HepG2 (cell line): Measurements from ENCODE around the gene GRK3.
"Not testable (repeated sequence)": the region's sequence is repeated elsewhere in the genome, so short reads cannot be mapped to it uniquely, and the experiment has no call there.

Experiments used
- ATF3 ChIP-seq: sonication (generic); formaldehyde crosslinking; IDR thresholded peaks from 2 replicates; pipeline ENCODE4 v1.4.0; 2020; ENCODE audit warnings: missing genetic modification reagents
- CHD2 ChIP-seq: IDR thresholded peaks from 2 replicates; pipeline ENCODE4 v1.6.1; 2011; ENCODE audit warnings: low read depth, low read length, improper control_type of control experiment
- HNF4G ChIP-seq, 2 experiments: sonication (generic) in 1 of 2; formaldehyde crosslinking in 1 of 2; IDR thresholded peaks; 2 replicates each; pipeline versions ENCODE4 v1.4.0 to v1.6.1; 2011 to 2020; ENCODE audit warnings: borderline replicate concordance in 2 of 2, low read depth in 2 of 2, mild to moderate bottlenecking in 2 of 2, low read length in 1 of 2, missing genetic modification reagents in 1 of 2, moderate library complexity in 1 of 2
- MYNN ChIP-seq: sonication (generic); formaldehyde crosslinking; IDR thresholded peaks from 2 replicates; pipeline ENCODE4 v1.4.0; 2020; ENCODE audit warnings: mild to moderate bottlenecking, low read depth, missing genetic modification reagents
- POLR2A ChIP-seq, 2 experiments: IDR thresholded peaks; 2 replicates each; pipeline ENCODE4 v1.6.1; 2011; ENCODE audit warnings: low read depth in 2 of 2, low read length in 2 of 2, mild to moderate bottlenecking in 1 of 2, moderate library complexity in 1 of 2; ENCODE audit not compliant: insufficient read depth in 1 of 2
- ZBTB1 ChIP-seq: sonication (generic); formaldehyde crosslinking; IDR thresholded peaks from 2 replicates; pipeline ENCODE4 v1.4.0; 2020; ENCODE audit warnings: missing genetic modification reagents, borderline replicate concordance
- ZNF747 ChIP-seq: sonication (generic); formaldehyde crosslinking; IDR thresholded peaks from 2 replicates; pipeline ENCODE4 v1.8.1; 2023; ENCODE audit warnings: missing genetic modification reagents, mild to moderate bottlenecking, borderline replicate concordance
- ZNF749 ChIP-seq: sonication (generic); formaldehyde crosslinking; IDR thresholded peaks from 2 replicates; pipeline ENCODE4 v1.8.0; 2022; ENCODE audit warnings: mild to moderate bottlenecking, missing genetic modification reagents, moderate library complexity, borderline replicate concordance
- ZNF776 ChIP-seq: sonication (generic); formaldehyde crosslinking; IDR thresholded peaks from 2 replicates; pipeline ENCODE4 v1.4.0; 2020; ENCODE audit warnings: mild to moderate bottlenecking, missing genetic modification reagents
- TF ChIP-seq, protein P1 (sequence below), 2 experiments: fragments of 450-650 bp in 1 of 2; sonication (generic) in 1 of 2; formaldehyde crosslinking in 1 of 2; IDR thresholded peaks; 2 replicates each; pipeline versions ENCODE4 v1.6.1 to v1.8.0; 2016 to 2022; ENCODE audit warnings: antibody characterized with exemption in 1 of 2, mild to moderate bottlenecking in 1 of 2, missing genetic modification reagents in 1 of 2

DNA sequence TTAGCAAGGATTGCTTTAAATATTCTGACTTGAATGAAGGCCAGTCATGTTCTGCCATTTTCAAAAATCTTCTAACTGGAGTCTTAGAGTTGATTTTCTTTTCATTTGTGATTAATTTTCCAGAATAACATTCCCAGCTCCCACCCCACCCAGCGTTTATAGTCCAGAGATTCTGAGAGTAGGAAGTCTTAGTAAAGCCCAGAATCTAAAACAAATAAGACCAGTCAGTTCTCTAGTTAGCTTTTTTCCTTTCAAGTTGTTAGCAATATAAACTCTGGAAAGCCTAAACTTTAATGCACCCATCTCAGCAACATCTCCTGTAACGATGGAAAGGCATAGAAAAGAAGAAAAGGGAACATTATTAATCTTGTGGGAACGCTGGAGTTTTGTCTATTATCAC is 3.3 kb upstream of the GRK3 start:
- not testable (repeated sequence) for TF ChIP-seq ZNF749; ZNF776; ZNF747; HNF4G (IDR thresholded peaks at IDR 0.05; ENCODE audit: borderline replicate concordance, low read depth, low read length); HNF4G (CRISPR knock-in tag; IDR thresholded peaks at IDR 0.05; ENCODE audit: borderline replicate concordance, low read depth); ZBTB1 (CRISPR knock-in tag); POLR2A (IDR thresholded peaks at IDR 0.05; ENCODE audit: insufficient read depth in 1 of 2, low read depth in 2 of 2, low read length in 2 of 2); MYNN (CRISPR knock-in tag); ATF3; CHD2
- TF ChIP-seq, protein P1, sequence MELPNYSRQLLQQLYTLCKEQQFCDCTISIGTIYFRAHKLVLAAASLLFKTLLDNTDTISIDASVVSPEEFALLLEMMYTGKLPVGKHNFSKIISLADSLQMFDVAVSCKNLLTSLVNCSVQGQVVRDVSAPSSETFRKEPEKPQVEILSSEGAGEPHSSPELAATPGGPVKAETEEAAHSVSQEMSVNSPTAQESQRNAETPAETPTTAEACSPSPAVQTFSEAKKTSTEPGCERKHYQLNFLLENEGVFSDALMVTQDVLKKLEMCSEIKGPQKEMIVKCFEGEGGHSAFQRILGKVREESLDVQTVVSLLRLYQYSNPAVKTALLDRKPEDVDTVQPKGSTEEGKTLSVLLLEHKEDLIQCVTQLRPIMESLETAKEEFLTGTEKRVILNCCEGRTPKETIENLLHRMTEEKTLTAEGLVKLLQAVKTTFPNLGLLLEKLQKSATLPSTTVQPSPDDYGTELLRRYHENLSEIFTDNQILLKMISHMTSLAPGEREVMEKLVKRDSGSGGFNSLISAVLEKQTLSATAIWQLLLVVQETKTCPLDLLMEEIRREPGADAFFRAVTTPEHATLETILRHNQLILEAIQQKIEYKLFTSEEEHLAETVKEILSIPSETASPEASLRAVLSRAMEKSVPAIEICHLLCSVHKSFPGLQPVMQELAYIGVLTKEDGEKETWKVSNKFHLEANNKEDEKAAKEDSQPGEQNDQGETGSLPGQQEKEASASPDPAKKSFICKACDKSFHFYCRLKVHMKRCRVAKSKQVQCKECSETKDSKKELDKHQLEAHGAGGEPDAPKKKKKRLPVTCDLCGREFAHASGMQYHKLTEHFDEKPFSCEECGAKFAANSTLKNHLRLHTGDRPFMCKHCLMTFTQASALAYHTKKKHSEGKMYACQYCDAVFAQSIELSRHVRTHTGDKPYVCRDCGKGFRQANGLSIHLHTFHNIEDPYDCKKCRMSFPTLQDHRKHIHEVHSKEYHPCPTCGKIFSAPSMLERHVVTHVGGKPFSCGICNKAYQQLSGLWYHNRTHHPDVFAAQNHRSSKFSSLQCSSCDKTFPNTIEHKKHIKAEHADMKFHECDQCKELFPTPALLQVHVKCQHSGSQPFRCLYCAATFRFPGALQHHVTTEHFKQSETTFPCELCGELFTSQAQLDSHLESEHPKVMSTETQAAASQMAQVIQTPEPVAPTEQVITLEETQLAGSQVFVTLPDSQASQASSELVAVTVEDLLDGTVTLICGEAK (IDR thresholded peaks at IDR 0.05), result not testable (repeated sequence)
- TF ChIP-seq, protein P1 (CRISPR knock-in tag; IDR thresholded peaks at IDR 0.05), result not testable (repeated sequence)
